ENCODE results near the gene SNX20. TPM values are rescaled to one million over a fixed set of nuclear protein-coding genes. Genes with fewer than 3 reads are reported as not detected.

The SNX20 gene
- total RNA-seq, 2 experiments from 2014 or later: 55.4 to 56.9 TPM

DNA sequence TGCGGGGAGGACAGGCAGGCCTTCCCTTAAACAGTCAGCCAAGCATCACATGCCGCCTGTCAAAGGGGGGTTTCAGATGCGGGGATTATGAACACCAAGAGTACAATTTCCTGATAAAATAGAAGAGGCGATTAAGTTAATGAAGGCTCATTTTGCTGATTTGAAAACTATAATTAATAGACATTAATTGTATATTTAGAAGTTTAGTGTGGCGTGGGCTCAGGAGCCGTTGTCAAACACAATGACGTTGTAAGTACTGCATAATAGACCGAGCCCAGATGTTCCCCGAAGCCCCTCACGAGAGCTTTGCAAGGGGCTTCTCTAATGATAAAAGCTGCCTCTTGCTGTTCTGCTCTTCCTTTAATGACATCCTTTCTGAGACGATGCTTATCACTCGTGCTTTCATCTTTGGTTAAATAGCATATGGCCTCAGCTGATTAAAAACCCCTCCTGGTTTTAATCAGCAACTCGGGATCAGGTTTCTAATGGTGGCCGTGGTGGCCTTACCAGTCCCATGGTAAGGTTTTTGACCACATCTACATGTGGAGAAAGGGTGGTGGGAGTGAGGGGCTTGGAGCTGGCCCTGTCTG lies 28.2 kb downstream of the SNX20 start:
- no peaks in the 10 kb centered on the region for H3K4me1 Mint-ChIP-seq (ENCODE audit: low read depth)
- no peaks in the 10 kb centered on the region for H3K36me3 Mint-ChIP-seq
- no peak overlapping the region for H3K4me3 Mint-ChIP-seq
- CTCF ChIA-PET: interaction anchor here (0.7 to 8.1 kb wide), 4 partner anchors 14 to 154 kb away, joined by 3 to 48 read pairs (median 4); no protein-coding TSS in a partner anchor
- no peak overlapping the region for H3K27ac Mint-ChIP-seq
- POLR2A ChIA-PET: no interaction called here
- no peaks in the 10 kb centered on the region for H3K9me3 Mint-ChIP-seq
- no peaks in the 10 kb centered on the region for H3K27me3 Mint-ChIP-seq
- DNase-seq: no peak
- intact Hi-C loops (cut with micrococcal nuclease): no loop called here

GRCh38 chr16:50651835-50652438 lies 29.2 kb downstream of the SNX20 start:
- POLR2A ChIA-PET: no interaction called here
- H3K27me3 Mint-ChIP-seq: no peaks in the 10 kb centered on the region
- intact Hi-C loops (cut with micrococcal nuclease): no loop called here
- H3K36me3 Mint-ChIP-seq: no peaks in the 10 kb centered on the region
- no peaks in the 10 kb centered on the region for H3K4me1 Mint-ChIP-seq (ENCODE audit: low read depth)
- no peak for DNase-seq
- H3K27ac Mint-ChIP-seq: no peak overlapping the region
- CTCF ChIA-PET: interaction anchor here (1.0 to 8.1 kb wide), 3 partner anchors 10 to 20 kb away, joined by 3 to 48 read pairs (median 4); no protein-coding TSS in a partner anchor
- no peaks in the 10 kb centered on the region for H3K9me3 Mint-ChIP-seq
- no peak overlapping the region for H3K4me3 Mint-ChIP-seq

- intact Hi-C loops (cut with micrococcal nuclease): no loop called here
- H3K9me3 Mint-ChIP-seq: no peaks in the 10 kb centered on the region
- POLR2A ChIA-PET: no interaction called here
- peaks cover 4% of the 10 kb centered on the region for H3K4me1 Mint-ChIP-seq (ENCODE audit: low read depth)
- CTCF ChIA-PET: interaction anchor here (1.6 kb wide), 1 partner anchor 160 kb away, joined by 4 read pairs; no protein-coding TSS in a partner anchor
- no peak for DNase-seq
- H3K27ac Mint-ChIP-seq: no peak overlapping the region
- no peak overlapping the region for H3K4me3 Mint-ChIP-seq
- no peaks in the 10 kb centered on the region for H3K27me3 Mint-ChIP-seq
- H3K36me3 Mint-ChIP-seq: no peaks in the 10 kb centered on the region
These were observed 34.8 kb downstream of the SNX20 start for GRCh38 chr16:50646345-50646744.

DNA sequence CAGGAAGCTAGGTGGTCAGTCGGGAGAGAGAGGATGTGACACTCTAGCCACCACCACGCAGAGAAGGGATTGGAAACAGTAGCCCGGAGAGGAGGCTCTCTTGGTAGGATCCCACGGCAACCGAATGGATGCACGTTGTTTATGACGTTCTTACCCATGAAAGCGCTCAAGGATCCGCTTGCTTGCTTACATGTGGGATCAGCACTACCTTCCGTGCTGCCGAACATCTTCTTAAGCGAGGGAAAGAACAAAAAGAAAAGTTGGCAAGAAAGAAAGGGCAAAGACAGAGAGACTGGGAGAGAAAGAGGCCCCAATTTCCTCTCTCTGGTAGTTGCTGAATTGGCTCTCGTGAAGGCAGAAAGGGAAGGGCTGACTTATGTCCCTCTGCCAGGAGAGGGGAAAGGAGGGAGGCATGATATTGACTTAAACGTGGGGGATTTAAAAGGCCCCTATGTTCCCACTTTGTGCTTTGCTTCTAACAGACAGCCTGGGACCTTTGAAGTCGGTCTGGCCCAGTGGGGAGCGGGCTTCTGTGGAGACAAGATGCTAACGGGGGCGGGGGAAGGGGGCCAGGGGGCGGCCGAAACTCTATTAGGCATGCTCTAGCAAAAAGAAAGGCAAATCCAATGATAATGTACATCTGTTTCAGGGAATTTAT lies 35.4 kb downstream of the SNX20 start:
- Mint-ChIP-seq H3K9me3 (no peaks in the 10 kb centered on the region), H3K4me1 (ENCODE audit: low read depth) (peaks cover 4% of the 10 kb centered on the region), H3K4me3 (no peak overlapping the region), H3K27me3 (no peaks in the 10 kb centered on the region), H3K27ac (no peak overlapping the region), H3K36me3 (no peaks in the 10 kb centered on the region)
- intact Hi-C loops (cut with micrococcal nuclease): no loop called here
- ChIA-PET CTCF (interaction anchor here (0.9 to 1.6 kb wide), 3 partner anchors 21 to 319 kb away, joined by 3 to 5 read pairs (median 4); partner anchors contain the start of gene NKD1), POLR2A (no interaction called here)
- DNase-seq: no peak

DNA sequence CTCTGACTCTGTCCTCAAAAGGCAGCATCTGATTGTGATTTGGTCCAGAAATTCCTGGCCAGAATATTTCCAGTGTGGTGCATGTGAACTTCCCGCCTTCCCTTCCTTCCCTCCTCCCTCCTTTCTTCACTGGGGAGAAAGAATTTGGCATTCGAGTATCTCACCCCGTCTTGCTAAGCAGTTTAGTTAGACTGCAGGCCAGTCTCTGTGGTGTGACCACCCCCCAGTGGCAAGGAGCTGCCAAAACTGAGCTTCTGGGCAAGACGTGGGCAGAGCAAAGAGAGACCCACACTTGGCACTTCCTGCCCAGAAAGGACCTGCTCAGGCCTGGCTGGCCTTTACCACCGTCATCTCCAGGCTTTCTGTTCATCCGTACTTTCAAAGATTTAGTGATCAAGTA lies 36.4 kb downstream of the SNX20 start:
- peak; percentile 59 for DNase-seq
- H3K36me3 Mint-ChIP-seq: no peaks in the 10 kb centered on the region

DNA sequence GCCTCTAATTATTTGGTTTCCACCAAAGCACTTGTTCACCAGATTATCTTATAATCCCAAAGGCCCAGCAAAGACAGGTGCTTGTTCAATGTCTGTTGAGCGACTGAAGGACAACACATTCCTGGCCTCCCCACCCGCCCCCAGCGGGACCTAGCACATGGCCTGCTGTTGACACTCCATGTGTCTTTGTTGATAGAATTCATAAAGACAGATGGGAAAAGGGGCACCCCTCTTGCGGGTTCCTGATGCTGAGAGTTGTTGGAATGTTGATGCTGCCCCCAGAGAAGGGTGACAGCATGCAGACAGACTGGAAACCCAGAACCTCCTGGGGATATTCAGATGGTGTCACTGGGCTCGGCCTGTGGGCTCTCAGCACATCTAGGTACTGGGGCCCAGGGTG lies 36.9 kb downstream of the SNX20 start:
- intact Hi-C loops (cut with micrococcal nuclease): loop anchor here (5.0 kb wide), 1 partner anchor 97 kb away; the partner anchor contains the start of gene NKD1
- no peak for DNase-seq

More for the DNA sequence above, 36.4 kb downstream of the SNX20 start:
- H3K9me3 Mint-ChIP-seq: no peaks in the 10 kb centered on the region
- ChIA-PET CTCF (interaction anchor here (0.6 to 1.6 kb wide), 9 partner anchors 17 to 619 kb away, joined by 3 to 6 read pairs (median 3); partner anchors contain the start of genes BRD7, CNEP1R1 and NKD1), POLR2A (no interaction called here)
- H3K4me3 Mint-ChIP-seq: no peak overlapping the region
- intact Hi-C loops (cut with micrococcal nuclease): loop anchor here (5.0 kb wide), 1 partner anchor 97 kb away; the partner anchor contains the start of gene NKD1
- peaks cover 4% of the 10 kb centered on the region for H3K4me1 Mint-ChIP-seq (ENCODE audit: low read depth)
- no peak overlapping the region for H3K27ac Mint-ChIP-seq
- H3K27me3 Mint-ChIP-seq: no peaks in the 10 kb centered on the region

GRCh38 chr16:50643192-50643591 lies 37.9 kb downstream of the SNX20 start:
- ChIA-PET POLR2A (no interaction called here), CTCF (interaction anchor here (1.0 to 1.5 kb wide), 3 partner anchors 22 to 163 kb away, joined by 3 to 6 read pairs (median 3); no protein-coding TSS in a partner anchor)
- Mint-ChIP-seq H3K27ac (no peak overlapping the region), H3K4me3 (no peak overlapping the region), H3K27me3 (no peaks in the 10 kb centered on the region), H3K36me3 (no peaks in the 10 kb centered on the region), H3K4me1 (ENCODE audit: low read depth) (peaks cover 4% of the 10 kb centered on the region), H3K9me3 (no peaks in the 10 kb centered on the region)
- intact Hi-C loops (cut with micrococcal nuclease): loop anchor here (5.0 kb wide), 1 partner anchor 96 kb away; the partner anchor contains the start of gene NKD1
- no peak for DNase-seq

More for the DNA sequence above, 36.9 kb downstream of the SNX20 start:
- Mint-ChIP-seq H3K27me3 (no peaks in the 10 kb centered on the region), H3K4me1 (ENCODE audit: low read depth) (peaks cover 4% of the 10 kb centered on the region), H3K27ac (no peak overlapping the region), H3K4me3 (no peak overlapping the region), H3K9me3 (no peaks in the 10 kb centered on the region), H3K36me3 (no peaks in the 10 kb centered on the region)
- POLR2A ChIA-PET: no interaction called here
- CTCF ChIA-PET: interaction anchor here (0.9 to 1.6 kb wide), 5 partner anchors 20 to 314 kb away, joined by 3 to 6 read pairs (median 3); partner anchors contain the start of gene BRD7

GRCh38 chr16:50642349-50642748 lies 38.8 kb downstream of the SNX20 start:
- Mint-ChIP-seq H3K4me1 (ENCODE audit: low read depth) (peaks cover 4% of the 10 kb centered on the region), H3K4me3 (no peak overlapping the region), H3K36me3 (no peaks in the 10 kb centered on the region), H3K27ac (no peak overlapping the region), H3K9me3 (no peaks in the 10 kb centered on the region), H3K27me3 (no peaks in the 10 kb centered on the region)
- ChIA-PET POLR2A (no interaction called here), CTCF (interaction anchor here (1.4 to 1.5 kb wide), 3 partner anchors 23 to 164 kb away, joined by 3 to 6 read pairs (median 5); no protein-coding TSS in a partner anchor)
- intact Hi-C loops (cut with micrococcal nuclease): loop anchor here (5.0 kb wide), 1 partner anchor 95 kb away; the partner anchor contains the start of gene NKD1
- DNase-seq: peak; percentile 30

- Mint-ChIP-seq H3K36me3 (no peaks in the 10 kb centered on the region), H3K4me3 (no peak overlapping the region), H3K4me1 (ENCODE audit: low read depth) (peaks cover 4% of the 10 kb centered on the region), H3K27ac (no peak overlapping the region), H3K9me3 (no peaks in the 10 kb centered on the region), H3K27me3 (no peaks in the 10 kb centered on the region)
- intact Hi-C loops (cut with micrococcal nuclease): loop anchor here (5.0 kb wide), 1 partner anchor 95 kb away; the partner anchor contains the start of gene NKD1
- no peak for DNase-seq
- ChIA-PET CTCF (interaction anchor here (1.4 to 1.5 kb wide), 2 partner anchors 24 to 25 kb away, joined by 3 to 5 read pairs; no protein-coding TSS in a partner anchor), POLR2A (no interaction called here)
These were observed 39.3 kb downstream of the SNX20 start for GRCh38 chr16:50641818-50642187.

DNA sequence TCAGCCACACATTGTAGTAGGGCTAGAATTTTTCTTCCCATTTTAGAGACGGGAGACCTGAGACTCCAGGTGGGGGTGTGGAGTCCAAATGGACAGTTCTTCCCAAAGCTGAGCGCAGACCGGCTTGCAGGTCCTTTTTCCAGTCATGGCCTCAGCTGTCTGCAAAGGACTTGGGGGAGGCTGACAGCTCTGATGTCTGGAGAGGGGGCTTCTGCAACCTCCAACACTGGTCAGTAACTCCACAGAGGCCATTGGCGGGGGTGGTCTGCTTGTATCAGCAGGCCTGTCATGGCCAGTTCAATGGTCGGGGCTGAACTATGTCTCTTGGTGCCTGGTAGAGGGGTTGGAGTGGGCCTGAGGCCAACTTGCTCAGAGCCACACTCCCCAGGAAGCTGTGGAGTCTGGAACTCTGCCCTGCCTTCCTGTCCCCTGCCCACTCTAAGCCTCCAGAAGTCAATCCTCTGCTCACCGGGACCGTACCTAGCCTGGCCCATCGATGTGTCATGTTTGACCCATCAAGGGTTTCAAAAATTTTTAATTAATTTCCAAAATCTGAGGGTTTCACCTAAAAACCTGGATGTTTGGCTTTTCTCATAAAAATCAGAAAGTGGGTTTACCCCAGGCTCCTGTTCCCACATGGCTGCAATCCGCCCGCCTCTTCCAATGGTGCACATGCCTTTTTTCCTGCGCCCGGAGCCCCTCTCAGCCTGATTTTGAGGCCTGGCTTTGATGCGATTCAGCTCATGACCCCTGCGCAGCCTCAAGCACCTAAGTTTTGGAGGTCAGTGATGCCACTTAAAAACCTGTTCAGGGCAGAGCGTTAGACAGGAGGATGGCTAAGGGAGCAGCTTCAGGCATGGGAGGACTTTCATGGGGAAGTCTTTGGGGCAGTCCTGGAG lies 39.9 kb downstream of the SNX20 start:
- CTCF ChIA-PET: interaction anchor here (0.6 to 1.4 kb wide), 2 partner anchors 24 to 26 kb away, joined by 3 to 5 read pairs; no protein-coding TSS in a partner anchor

GRCh38 chr16:50640391-50640790 lies 40.7 kb downstream of the SNX20 start:
- DNase-seq: no peak
- no peaks in the 10 kb centered on the region for H3K27me3 Mint-ChIP-seq
- intact Hi-C loops (cut with micrococcal nuclease): loop anchor here (5.0 kb wide), 1 partner anchor 93 kb away; the partner anchor contains the start of gene NKD1
- POLR2A ChIA-PET: no interaction called here
- CTCF ChIA-PET: interaction anchor here (0.8 kb wide), 1 partner anchor 23 kb away, joined by 3 read pairs; no protein-coding TSS in a partner anchor
- no peaks in the 10 kb centered on the region for H3K36me3 Mint-ChIP-seq
- peaks cover 7% of the 10 kb centered on the region for H3K4me1 Mint-ChIP-seq (ENCODE audit: low read depth)
- H3K9me3 Mint-ChIP-seq: no peaks in the 10 kb centered on the region
- H3K4me3 Mint-ChIP-seq: no peak overlapping the region
- no peak overlapping the region for H3K27ac Mint-ChIP-seq

More for the DNA sequence above, 39.9 kb downstream of the SNX20 start:
- peaks cover 4% of the 10 kb centered on the region for H3K4me1 Mint-ChIP-seq (ENCODE audit: low read depth)
- no peaks in the 10 kb centered on the region for H3K36me3 Mint-ChIP-seq
- intact Hi-C loops (cut with micrococcal nuclease): loop anchor here (5.0 kb wide), 1 partner anchor 94 kb away; the partner anchor contains the start of gene NKD1
- H3K27me3 Mint-ChIP-seq: no peaks in the 10 kb centered on the region
- H3K4me3 Mint-ChIP-seq: no peak overlapping the region
- H3K27ac Mint-ChIP-seq: no peak overlapping the region
- POLR2A ChIA-PET: no interaction called here
- no peaks in the 10 kb centered on the region for H3K9me3 Mint-ChIP-seq
- DNase-seq: no peak

Measured in activated CD4-positive, alpha-beta memory T cell treated with anti-CD3 and anti-CD28 coated beads for 36 hours (primary cell).